Activated CD8-positive, alpha-beta memory T cell treated with anti-CD3 and anti-CD28 coated beads for 24 hours (primary cell): Measurements from ENCODE around the gene DNASE2.

Experiments
- DNase-seq: peaks from one replicate; pipeline ENCODE4 v3.0.0-alpha.2; 2020

DNASE2 gene

GRCh38 chr19:12885749-12886650, 4.8 kb upstream of the DNASE2 start:
- no peak for DNase-seq

GRCh38 chr19:12884926-12885748, 3.9 kb upstream of the DNASE2 start:
- DNase-seq = peak; percentile 94

- DNase-seq = no peak
These were observed 3.3 kb upstream of the DNASE2 start for GRCh38 chr19:12884627-12884925.

- no peak for DNase-seq
These were observed 3.0 kb upstream of the DNASE2 start for GRCh38 chr19:12884202-12884601.

GRCh38 chr19:12882589-12882988, 1.3 kb upstream of the DNASE2 start:
- no peak for DNase-seq

- no peak for DNase-seq
These were observed 588 bp downstream of the DNASE2 start for GRCh38 chr19:12880551-12881171.

- no peak for DNase-seq
These were observed 6.2 kb downstream of the DNASE2 start for GRCh38 chr19:12875086-12875485.

- no peak for DNase-seq
These were observed 7.1 kb downstream of the DNASE2 start for GRCh38 chr19:12873891-12874745.

GRCh38 chr19:12872941-12873890, 8.0 kb downstream of the DNASE2 start:
- peak; percentile 75 for DNase-seq

GRCh38 chr19:12872255-12872654, 9.0 kb downstream of the DNASE2 start:
- DNase-seq = no peak

GRCh38 chr19:12871681-12872080, 9.6 kb downstream of the DNASE2 start:
- DNase-seq = no peak

GRCh38 chr19:12868540-12869112, 12.6 kb downstream of the DNASE2 start:
- no peak for DNase-seq

GRCh38 chr19:12867120-12868099, 13.8 kb downstream of the DNASE2 start:
- peak; percentile 89 for DNase-seq

GRCh38 chr19:12866416-12867119, 14.7 kb downstream of the DNASE2 start:
- DNase-seq = no peak

GRCh38 chr19:12865746-12866415, 15.4 kb downstream of the DNASE2 start:
- DNase-seq = no peak

- DNase-seq = no peak
These were observed 16.2 kb downstream of the DNASE2 start for GRCh38 chr19:12864721-12865715.

GRCh38 chr19:12864143-12864542, 17.1 kb downstream of the DNASE2 start:
- no peak for DNase-seq
